Duodenal mucosa (tissue), 2 donors: Measurements from ENCODE around the gene NMNAT2.

ENCODE experiments used
- H3K27ac ChIP-seq: one replicate; pipeline ENCODE4 v1.7.0; 2013; ENCODE audit warnings: low read depth, low read length
- H3K27me3 ChIP-seq, 2 donors: one replicate each; pipeline ENCODE4 v1.7.0; 2013; ENCODE audit warnings: low read length in 2 of 2, control low read depth in 1 of 2; ENCODE audit not compliant: insufficient read depth in 2 of 2, control insufficient read depth in 1 of 2
- H3K36me3 ChIP-seq, 2 donors: one replicate each; pipeline ENCODE4 v1.7.0; 2013; ENCODE audit warnings: low read length in 2 of 2, control low read depth in 1 of 2; ENCODE audit not compliant: insufficient read depth in 2 of 2, control insufficient read depth in 1 of 2
- H3K4me1 ChIP-seq, 2 donors: one replicate each; pipeline ENCODE4 v1.7.0; 2013; ENCODE audit warnings: low read length in 2 of 2, control low read depth in 1 of 2; ENCODE audit not compliant: insufficient read depth in 2 of 2, control insufficient read depth in 1 of 2
- H3K4me3 ChIP-seq, 2 donors: one replicate each; pipeline ENCODE4 v1.7.0; 2013; ENCODE audit warnings: low read length in 2 of 2, low read depth in 1 of 2
- H3K9ac ChIP-seq, 2 donors: one replicate each; pipeline ENCODE4 v1.7.0; 2013; ENCODE audit warnings: low read length in 2 of 2, low read depth in 1 of 2
- H3K9me3 ChIP-seq, 2 donors: one replicate each; pipeline ENCODE4 v1.7.0; 2013; ENCODE audit warnings: low read length in 2 of 2, control low read depth in 1 of 2; ENCODE audit not compliant: control insufficient read depth in 1 of 2

Gene NMNAT2

DNA sequence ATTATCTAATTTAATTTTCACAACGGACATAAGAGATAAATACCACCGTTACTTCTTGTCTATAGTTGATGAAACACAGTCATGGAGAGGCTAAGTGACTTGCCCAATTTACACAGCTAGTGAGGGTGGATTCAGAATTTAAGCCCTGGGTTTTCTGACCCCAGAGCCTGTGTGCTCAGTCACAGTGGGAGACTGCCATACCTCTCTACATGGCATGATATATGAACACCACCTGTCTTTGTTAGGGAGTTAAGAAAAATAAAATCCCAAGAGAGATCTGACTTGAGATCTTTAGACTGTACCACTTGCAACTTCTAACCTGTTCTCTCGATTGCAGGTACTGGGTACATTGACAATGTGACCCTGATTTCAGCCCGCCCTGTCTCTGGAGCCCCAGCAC is 191.8 kb downstream of the NMNAT2 start:
- H3K27me3 ChIP-seq: no peaks in the 10 kb centered on the region
- H3K4me3 ChIP-seq: no peak overlapping the region
- H3K9ac ChIP-seq: no peak overlapping the region
- no peaks in the 10 kb centered on the region for H3K36me3 ChIP-seq
- H3K9me3 ChIP-seq: no peaks in the 10 kb centered on the region
- no peak overlapping the region for H3K27ac ChIP-seq
- no peaks in the 10 kb centered on the region for H3K4me1 ChIP-seq

DNA sequence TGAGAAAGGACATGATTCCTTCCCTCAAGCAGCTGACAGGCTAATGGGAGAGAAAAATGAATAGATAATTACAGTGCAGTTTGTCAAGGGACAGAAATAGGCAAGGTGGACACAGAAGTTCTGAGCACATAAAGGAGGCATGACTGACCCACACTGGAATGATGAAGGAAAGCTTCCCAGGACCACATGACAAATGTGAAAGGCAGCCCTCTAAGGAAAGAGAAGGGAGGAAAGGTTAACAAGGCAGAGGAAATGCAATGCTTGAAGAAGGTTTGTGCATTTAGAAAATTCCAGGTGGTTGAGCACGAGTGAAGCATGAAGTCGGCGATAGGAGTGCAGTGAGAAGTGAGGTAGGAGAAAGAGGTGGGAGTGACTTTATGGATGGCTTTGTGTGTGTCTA is 194.7 kb downstream of the NMNAT2 start:
- peaks cover 4 to 5% of the 10 kb centered on the region in 2 donors for H3K4me1 ChIP-seq
- no peak overlapping the region for H3K4me3 ChIP-seq
- H3K9ac ChIP-seq: no peak overlapping the region
- H3K9me3 ChIP-seq: no peaks in the 10 kb centered on the region
- H3K36me3 ChIP-seq: no peaks in the 10 kb centered on the region
- no peak overlapping the region for H3K27ac ChIP-seq
- H3K27me3 ChIP-seq: no peaks in the 10 kb centered on the region

DNA sequence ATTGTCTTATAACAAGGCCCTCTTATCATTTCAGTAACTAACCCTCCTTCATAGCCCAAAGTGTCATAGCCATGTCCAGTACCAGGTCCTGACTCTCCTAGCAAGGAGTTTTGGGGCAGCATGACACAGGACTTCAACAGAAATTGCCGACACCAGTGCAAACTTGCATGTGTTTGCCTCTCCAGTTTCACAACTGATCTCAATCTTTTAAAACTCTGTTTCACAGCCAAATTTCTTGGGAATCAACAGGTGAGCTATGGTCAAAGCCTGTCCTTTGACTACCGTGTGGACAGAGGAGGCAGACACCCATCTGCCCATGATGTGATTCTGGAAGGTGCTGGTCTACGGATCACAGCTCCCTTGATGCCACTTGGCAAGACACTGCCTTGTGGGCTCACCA is 195.3 kb downstream of the NMNAT2 start:
- H3K4me1 ChIP-seq: peaks cover 5 to 6% of the 10 kb centered on the region in 2 donors
- no peak overlapping the region for H3K9ac ChIP-seq
- H3K9me3 ChIP-seq: no peaks in the 10 kb centered on the region
- no peak overlapping the region for H3K27ac ChIP-seq
- no peaks in the 10 kb centered on the region for H3K27me3 ChIP-seq
- H3K4me3 ChIP-seq: no peak overlapping the region
- no peaks in the 10 kb centered on the region for H3K36me3 ChIP-seq

DNA sequence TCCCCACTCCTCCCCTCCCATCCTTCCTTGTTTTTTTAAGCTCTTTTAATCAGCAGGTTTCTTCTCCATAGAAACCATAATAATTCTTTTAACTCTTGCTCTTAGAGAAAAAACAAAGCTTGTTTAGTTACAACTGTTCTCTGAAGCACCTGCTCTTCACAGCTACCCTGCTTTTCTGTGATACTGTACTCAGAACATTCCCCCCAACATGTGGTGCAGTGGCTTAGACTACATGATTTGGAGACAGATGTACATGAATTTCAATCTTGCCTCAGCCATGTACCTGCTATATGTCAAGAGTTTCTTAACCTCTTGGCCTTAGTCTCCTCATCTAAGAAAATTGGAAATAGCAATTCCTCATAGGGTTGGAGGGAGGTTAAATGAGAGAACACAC is 198.6 kb downstream of the NMNAT2 start:
- no peaks in the 10 kb centered on the region for H3K27me3 ChIP-seq
- no peak overlapping the region for H3K4me3 ChIP-seq
- no peaks in the 10 kb centered on the region for H3K36me3 ChIP-seq
- H3K4me1 ChIP-seq: peaks cover 5 to 6% of the 10 kb centered on the region in 2 donors
- H3K27ac ChIP-seq: no peak overlapping the region
- H3K9me3 ChIP-seq: no peaks in the 10 kb centered on the region
- H3K9ac ChIP-seq: no peak overlapping the region

DNA sequence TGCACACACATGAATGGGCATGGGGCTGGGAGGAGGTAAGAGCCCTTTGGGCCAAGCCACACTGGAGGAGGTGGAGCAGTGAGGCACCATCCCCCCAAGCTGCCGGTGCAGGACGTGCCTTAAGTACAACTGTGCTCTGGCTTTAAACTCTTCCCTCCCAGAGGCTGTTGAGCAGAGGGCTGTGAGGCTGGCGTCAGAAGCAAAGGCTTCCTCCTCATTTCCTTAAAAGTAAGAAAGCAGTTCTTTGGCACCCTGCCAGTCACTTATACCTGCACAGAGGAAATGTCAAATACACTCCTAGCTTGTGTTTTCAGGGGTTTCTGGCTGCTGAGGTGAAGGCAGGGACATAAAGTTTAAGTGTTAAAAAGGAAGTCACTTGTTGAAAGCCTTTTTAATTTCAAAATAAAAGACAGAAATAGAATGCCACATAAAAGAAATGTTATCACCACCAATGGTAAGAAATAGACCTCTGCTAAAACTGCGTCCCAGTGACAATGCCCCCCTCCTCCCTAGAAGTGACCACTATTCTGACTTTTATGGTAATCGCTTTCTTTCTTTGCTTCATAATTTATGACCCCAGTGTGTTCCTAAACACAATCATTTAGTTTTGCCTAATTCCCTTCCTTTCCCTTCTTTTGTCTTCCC is 199.1 kb downstream of the NMNAT2 start:
- no peak overlapping the region for H3K27ac ChIP-seq
- H3K4me1 ChIP-seq: peaks cover 5 to 6% of the 10 kb centered on the region in 2 donors
- H3K27me3 ChIP-seq: no peaks in the 10 kb centered on the region
- no peak overlapping the region for H3K9ac ChIP-seq
- no peaks in the 10 kb centered on the region for H3K9me3 ChIP-seq
- H3K36me3 ChIP-seq: no peaks in the 10 kb centered on the region
- no peak overlapping the region for H3K4me3 ChIP-seq

DNA sequence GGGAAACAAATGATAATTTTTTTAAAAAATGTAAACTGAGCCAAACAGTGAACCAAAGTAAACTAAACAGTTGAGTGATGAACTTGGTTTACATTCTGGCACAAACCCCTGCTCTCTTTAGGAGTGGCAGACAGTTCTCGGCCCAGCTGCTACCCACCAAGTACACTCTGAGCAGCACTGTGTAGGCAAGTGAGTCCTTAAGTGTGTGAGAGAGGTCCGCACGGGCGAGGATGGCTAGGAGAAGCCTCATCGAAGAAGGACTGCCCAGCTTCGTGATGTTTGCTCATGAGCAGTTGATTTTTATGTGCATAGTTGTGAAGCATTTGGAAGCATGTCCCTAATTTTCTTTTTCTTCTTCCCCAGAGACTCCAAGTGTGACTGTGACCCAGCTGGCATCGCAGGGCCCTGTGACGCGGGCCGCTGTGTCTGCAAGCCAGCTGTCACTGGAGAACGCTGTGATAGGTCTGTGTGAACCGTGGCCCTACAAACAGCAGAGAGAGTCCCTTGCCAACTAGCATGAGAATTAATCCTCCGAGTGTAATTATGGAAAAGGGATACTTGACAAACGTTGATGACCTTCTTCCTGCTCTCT is 200.1 kb downstream of the NMNAT2 start:
- Histone ChIP-seq H3K4me3 (no peak overlapping the region), H3K9me3 (no peaks in the 10 kb centered on the region), H3K27ac (no peak overlapping the region), H3K9ac (no peak overlapping the region), H3K4me1 (peaks cover 5 to 6% of the 10 kb centered on the region in 2 donors), H3K36me3 (no peaks in the 10 kb centered on the region), H3K27me3 (no peaks in the 10 kb centered on the region)

DNA sequence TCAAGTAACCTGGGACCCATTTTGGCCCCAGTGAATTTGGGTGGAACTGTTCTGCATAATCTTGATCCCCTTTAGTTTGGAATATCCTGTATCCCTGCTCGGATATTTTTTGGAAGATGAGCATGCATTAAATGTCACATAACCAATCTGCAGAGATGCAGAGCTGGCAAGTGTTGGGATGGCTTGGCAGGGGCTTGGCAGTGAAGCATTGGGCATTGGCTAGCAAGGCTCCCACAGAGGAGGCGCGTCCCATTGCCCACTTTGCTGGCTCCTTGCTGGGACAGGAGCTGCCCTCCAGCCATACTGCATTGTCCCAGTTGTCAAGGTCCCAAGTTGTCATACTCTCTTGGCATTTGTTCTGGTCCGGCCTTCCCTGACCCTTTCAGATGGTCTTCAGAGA is 202.2 kb downstream of the NMNAT2 start:
- Histone ChIP-seq H3K4me1 (peaks cover 5 to 6% of the 10 kb centered on the region in 2 donors), H3K4me3 (no peak overlapping the region), H3K9ac (no peak overlapping the region), H3K27ac (no peak overlapping the region), H3K9me3 (no peaks in the 10 kb centered on the region), H3K36me3 (no peaks in the 10 kb centered on the region), H3K27me3 (no peaks in the 10 kb centered on the region)

DNA sequence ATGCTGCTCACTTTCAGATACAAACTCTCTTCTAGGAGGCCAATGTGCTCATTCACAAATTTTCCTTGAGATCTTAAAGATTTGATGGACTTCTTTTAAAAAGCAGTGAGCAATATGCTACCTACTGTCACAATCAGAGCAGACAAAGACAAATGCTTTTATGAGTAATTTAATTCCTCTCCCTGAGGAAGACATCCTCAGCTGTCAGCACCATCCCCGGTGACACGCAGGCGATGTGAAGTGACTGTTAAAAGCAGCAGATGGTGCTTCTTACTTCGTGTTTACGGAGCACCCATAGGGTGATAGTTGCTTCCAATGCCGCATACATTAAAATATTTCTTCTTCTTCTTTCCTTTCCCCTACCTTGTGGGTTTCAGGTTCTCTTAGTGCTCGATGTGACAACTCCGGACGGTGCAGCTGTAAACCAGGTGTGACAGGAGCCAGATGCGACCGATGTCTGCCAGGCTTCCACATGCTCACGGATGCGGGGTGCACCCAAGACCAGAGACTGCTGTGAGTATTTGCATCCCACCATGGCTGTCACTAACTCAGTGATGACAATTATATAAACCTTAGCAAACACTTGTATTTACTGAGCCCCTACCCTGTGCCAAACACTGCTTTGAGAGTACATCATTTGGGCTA is 203.0 kb downstream of the NMNAT2 start:
- H3K27me3 ChIP-seq: no peaks in the 10 kb centered on the region
- H3K27ac ChIP-seq: no peak overlapping the region
- no peak overlapping the region for H3K4me3 ChIP-seq
- H3K36me3 ChIP-seq: no peaks in the 10 kb centered on the region
- H3K4me1 ChIP-seq: peaks cover 5 to 6% of the 10 kb centered on the region in 2 donors
- no peak overlapping the region for H3K9ac ChIP-seq
- no peaks in the 10 kb centered on the region for H3K9me3 ChIP-seq

DNA sequence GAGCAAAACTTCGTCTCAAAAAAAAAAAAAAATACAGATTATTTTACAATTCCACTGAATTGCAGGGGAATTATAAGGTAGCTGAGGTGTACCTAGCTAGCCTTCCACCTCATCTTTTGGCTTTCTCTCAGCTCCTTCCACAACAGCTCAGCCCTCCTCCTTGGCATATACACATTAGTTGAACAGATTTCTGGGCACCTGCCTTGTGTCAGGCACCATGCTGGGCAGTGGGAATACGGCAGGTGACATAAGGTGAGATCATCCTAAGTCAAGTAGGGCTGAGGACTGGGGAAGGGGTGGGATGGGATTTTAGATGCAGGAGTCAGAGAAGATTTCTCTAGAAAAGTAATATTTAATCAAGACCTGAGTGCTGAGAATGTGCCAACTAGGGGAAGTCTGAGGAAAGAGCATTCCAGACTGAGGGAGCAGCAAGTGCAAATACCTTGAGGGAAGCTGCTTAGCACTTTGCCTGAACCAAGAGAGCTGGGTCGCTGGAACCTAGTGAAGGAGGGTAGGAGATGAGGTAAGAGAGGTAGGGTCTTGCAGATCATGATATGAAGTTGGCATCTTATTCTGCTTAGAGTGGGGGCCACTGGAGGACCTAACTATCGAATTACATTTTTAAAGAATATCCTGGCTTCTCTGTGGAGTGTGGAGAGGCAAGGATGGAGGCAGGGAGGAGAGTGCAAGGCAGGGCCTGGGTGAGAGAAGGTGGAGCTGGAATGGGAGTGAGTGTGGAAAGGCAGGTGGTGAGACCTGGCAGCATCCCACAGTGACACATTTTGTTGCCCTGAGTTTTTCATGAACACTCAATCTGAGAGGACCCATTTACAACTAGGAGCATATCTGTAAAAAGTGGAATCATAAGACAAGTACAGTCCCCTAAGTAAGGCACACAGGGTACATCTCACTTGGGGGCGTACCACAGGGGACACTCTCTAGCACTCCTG is 203.9 kb downstream of the NMNAT2 start:
- Histone ChIP-seq H3K36me3 (no peaks in the 10 kb centered on the region), H3K27me3 (no peaks in the 10 kb centered on the region), H3K9me3 (no peaks in the 10 kb centered on the region), H3K4me3 (no peak overlapping the region), H3K27ac (no peak overlapping the region), H3K4me1 (peaks cover 5 to 6% of the 10 kb centered on the region in 2 donors), H3K9ac (no peak overlapping the region)

DNA sequence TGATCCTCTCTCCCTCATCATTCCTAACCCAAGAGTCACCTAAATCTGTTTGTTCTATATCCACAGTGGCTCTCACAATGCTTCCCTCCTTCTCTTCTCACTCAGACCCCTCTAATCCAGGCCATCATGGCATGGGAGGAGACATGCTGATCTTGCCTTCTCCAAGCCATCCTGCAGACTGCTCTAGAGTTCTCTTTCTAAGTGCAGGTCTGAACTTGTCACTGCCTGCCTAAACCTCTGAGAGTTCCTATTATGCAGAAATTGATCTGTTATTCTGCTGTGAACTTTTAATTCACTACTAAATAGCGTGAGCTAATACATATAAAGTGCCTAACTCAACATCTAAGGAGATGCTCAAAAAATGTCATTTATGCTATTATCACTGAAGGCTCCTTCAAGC is 205.3 kb downstream of the NMNAT2 start:
- H3K9me3 ChIP-seq: no peaks in the 10 kb centered on the region
- H3K4me1 ChIP-seq: no peaks in the 10 kb centered on the region
- H3K27ac ChIP-seq: no peak overlapping the region
- no peak overlapping the region for H3K4me3 ChIP-seq
- H3K27me3 ChIP-seq: no peaks in the 10 kb centered on the region
- no peaks in the 10 kb centered on the region for H3K36me3 ChIP-seq
- no peak overlapping the region for H3K9ac ChIP-seq
